Testis (tissue), 3 donors: ENCODE data around the gene MAP3K7CL. TPM values are rescaled to one million over a fixed set of nuclear protein-coding genes. Genes with fewer than 3 reads are reported as not detected.
A peak's percentile ranks its signal among the peaks of the same experiment; 100 is the strongest.

ENCODE experiments used
- DNase-seq: peaks from one replicate; pipeline ENCODE4 v3.0.0-alpha.2; 2019
- H3K27ac ChIP-seq, 2 donors: fragments of 200-600 bp; sonication (generic); one replicate each; pipeline ENCODE4 v1.5.1; 2019
- H3K27me3 ChIP-seq: fragments of 200-600 bp; sonication (generic); one replicate; pipeline ENCODE4 v1.5.1; 2019
- H3K36me3 ChIP-seq: fragments of 200-600 bp; sonication (generic); one replicate; pipeline ENCODE4 v1.5.1; 2017; ENCODE audit warnings: low read depth; ENCODE audit errors: missing control alignments
- H3K4me1 ChIP-seq: fragments of 200-600 bp; sonication (generic); one replicate; pipeline ENCODE4 v1.5.1; 2019
- H3K4me3 ChIP-seq, 2 donors: fragments of 200-600 bp; sonication (generic); one replicate each; pipeline ENCODE4 v1.5.1; 2017 to 2019
- H3K9me3 ChIP-seq: fragments of 200-600 bp; sonication (generic); one replicate; pipeline ENCODE4 v1.5.1; 2017
- POLR2A ChIP-seq: fragments of 450-650 bp; IDR thresholded peaks from one replicate; pipeline ENCODE4 v1.6.1; 2017; ENCODE audit warnings: antibody characterized with exemption, mild to moderate bottlenecking, moderate library complexity
- WGBS, 2 donors: methylation state at CpG; one replicate each; pipeline ENCODE4 v1.1.5; 2018; 5-methylcytosine and 5-hydroxymethylcytosine counted together
- intact Hi-C: fragments of 100-400 bp; cut with DNase I; formaldehyde crosslinking; loops from one replicate; pipeline ENCODE4 v1.15.1; 2023; ENCODE audit warnings: low total_unique reads
- polyA plus RNA-seq: library from polyadenylated mRNA; stranded (reverse); fragments of 350-450 nt; fragmentation: Illumina TruSeq; extraction: RNeasy Lipid Tissue Mini Kit (QIAGEN cat#74804); gene quantifications from one replicate; pipeline ENCODE4 v1.2.3, GENCODE V29; 2014; ENCODE audit warnings: low read depth, low replicate concordance; ENCODE audit not compliant: insufficient read depth
- total RNA-seq, 2 donors: library from RNA; depleted of rRNA; stranded (reverse); fragments of >200 nt; gene quantifications; one replicate each; pipeline ENCODE4 v1.2.3, GENCODE V29; 2016
- TF ChIP-seq, protein P1 (sequence below), 3 experiments: fragments of 450-650 bp in 2 of 3; fragments of 200-600 bp in 1 of 3; sonication (generic) in 1 of 3; IDR thresholded peaks; one replicate each; pipeline ENCODE4 v1.5.1; 2016 to 2019; ENCODE audit warnings: antibody characterized with exemption in 3 of 3, mild to moderate bottlenecking in 2 of 3, moderate library complexity in 1 of 3

Gene MAP3K7CL
- total and polyA plus RNA-seq, 3 donors from 2014 or later: 9.9 to 16.1 (median 15.3) TPM

DNA sequence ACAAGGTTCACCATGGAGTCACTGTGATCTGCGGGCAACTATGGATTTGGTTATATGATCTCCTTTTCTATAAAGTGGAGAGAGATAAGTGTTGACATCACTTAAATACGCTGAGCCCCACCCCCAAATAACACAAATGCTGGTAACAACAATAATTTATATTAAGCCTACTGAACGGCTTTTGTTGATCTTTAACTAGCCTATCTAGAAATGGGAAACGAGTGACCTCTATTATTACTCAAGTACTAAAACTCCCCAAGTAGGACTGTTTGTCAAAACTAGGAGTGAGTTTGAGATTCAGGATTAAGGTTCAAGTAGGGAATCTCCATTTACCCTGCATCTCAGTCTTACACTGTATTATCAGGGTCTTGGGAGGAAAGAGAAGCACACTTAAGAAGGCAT is 52.2 kb downstream of the MAP3K7CL start:
- TF ChIP-seq POLR2A: no peak
- TF ChIP-seq, protein P1, sequence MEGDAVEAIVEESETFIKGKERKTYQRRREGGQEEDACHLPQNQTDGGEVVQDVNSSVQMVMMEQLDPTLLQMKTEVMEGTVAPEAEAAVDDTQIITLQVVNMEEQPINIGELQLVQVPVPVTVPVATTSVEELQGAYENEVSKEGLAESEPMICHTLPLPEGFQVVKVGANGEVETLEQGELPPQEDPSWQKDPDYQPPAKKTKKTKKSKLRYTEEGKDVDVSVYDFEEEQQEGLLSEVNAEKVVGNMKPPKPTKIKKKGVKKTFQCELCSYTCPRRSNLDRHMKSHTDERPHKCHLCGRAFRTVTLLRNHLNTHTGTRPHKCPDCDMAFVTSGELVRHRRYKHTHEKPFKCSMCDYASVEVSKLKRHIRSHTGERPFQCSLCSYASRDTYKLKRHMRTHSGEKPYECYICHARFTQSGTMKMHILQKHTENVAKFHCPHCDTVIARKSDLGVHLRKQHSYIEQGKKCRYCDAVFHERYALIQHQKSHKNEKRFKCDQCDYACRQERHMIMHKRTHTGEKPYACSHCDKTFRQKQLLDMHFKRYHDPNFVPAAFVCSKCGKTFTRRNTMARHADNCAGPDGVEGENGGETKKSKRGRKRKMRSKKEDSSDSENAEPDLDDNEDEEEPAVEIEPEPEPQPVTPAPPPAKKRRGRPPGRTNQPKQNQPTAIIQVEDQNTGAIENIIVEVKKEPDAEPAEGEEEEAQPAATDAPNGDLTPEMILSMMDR (IDR thresholded peaks at IDR 0.05): no peak
- Histone ChIP-seq H3K27ac (peak overlapping the region; percentile 73 to 75), H3K9me3 (no peaks in the 10 kb centered on the region), H3K36me3 (no peaks in the 10 kb centered on the region), H3K4me1 (peaks cover 10% of the 10 kb centered on the region), H3K27me3 (no peaks in the 10 kb centered on the region), H3K4me3 (no peak overlapping the region)
- WGBS, 2 donors: 67 to 79% methylated on average over 4 of the region's 4 CpGs
- DNase-seq: no peak
- intact Hi-C loops: no loop called here

DNA sequence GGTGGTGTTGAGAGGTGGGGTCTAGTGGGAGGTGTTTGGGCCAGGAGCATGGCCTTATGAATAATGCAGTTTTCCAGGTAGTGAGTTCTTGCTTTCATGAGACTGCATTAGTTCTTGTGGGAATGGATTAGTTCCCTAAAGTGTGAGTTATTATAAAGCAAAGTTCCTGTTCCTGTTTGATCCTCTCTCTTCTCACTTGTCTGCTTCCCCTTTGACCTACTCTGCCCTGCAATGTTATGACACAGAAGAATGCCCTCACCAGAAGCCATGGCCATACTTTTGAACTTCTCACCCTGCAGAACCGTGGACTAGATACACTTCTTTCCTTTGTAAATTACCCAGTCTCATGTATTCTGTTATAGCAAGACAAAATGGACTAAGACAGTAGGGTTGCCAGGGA is 53.6 kb downstream of the MAP3K7CL start:
- no peak overlapping the region for H3K27ac ChIP-seq
- DNase-seq: no peak
- no peaks in the 10 kb centered on the region for H3K36me3 ChIP-seq
- intact Hi-C loops: no loop called here
- WGBS, 2 donors: 80 to 85% methylated on average over 1 of the region's 1 CpG
- H3K9me3 ChIP-seq: no peaks in the 10 kb centered on the region
- H3K27me3 ChIP-seq: no peaks in the 10 kb centered on the region
- TF ChIP-seq, protein P1 (IDR thresholded peaks at IDR 0.05): no peak
- TF ChIP-seq POLR2A: no peak
- peaks cover 10% of the 10 kb centered on the region for H3K4me1 ChIP-seq
- no peak overlapping the region for H3K4me3 ChIP-seq

DNA sequence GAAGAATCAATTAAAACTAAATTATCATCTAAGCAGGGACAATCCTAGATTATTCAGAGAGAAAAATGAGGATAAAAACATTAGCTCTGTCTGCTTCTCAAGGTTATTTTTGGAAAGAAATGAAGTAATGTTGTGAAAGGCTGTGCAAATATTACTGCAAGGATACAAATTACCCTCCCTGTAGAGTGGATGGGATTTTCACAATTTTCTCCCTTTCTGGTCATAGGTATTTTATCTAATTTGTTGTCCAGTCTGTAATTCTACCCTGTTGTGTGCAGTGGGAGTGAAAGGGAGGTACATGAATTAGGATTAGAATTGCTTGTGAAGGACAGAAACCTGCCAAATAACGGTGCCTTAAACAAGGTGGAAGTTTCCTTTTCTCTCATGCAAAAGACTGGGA is 54.7 kb downstream of the MAP3K7CL start:
- peaks cover 10% of the 10 kb centered on the region for H3K4me1 ChIP-seq
- 62 to 100% methylated on average over 1 of the region's 1 CpG for WGBS, 2 donors
- intact Hi-C loops: no loop called here
- no peak overlapping the region for H3K4me3 ChIP-seq
- no peaks in the 10 kb centered on the region for H3K9me3 ChIP-seq
- TF ChIP-seq, protein P1 (IDR thresholded peaks at IDR 0.05): no peak
- no peak for TF ChIP-seq POLR2A
- no peak overlapping the region for H3K27ac ChIP-seq
- no peak for DNase-seq
- no peaks in the 10 kb centered on the region for H3K36me3 ChIP-seq
- no peaks in the 10 kb centered on the region for H3K27me3 ChIP-seq

DNA sequence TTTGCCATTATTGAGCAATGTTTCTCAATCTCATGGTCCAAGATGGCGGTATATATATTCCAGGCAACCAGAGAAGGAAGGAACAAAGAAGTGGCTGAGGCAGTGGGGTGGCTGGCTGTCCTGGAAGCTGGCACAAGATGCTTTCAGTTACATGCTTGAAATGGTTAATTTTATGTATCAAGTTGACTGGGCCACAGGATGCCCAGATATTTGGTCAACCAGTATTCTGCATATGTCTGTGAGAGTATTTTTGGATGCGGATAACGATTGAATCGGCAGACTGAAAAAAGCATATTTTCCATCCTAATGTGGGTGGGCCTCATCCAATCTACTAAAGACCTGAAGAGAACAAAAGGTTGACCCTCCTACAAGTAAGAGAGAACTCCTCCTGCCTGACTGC is 55.2 kb downstream of the MAP3K7CL start:
- Histone ChIP-seq H3K27ac (no peak overlapping the region), H3K4me1 (peaks cover 10% of the 10 kb centered on the region), H3K9me3 (no peaks in the 10 kb centered on the region), H3K36me3 (no peaks in the 10 kb centered on the region), H3K4me3 (no peak overlapping the region), H3K27me3 (no peaks in the 10 kb centered on the region)
- no peak for DNase-seq
- intact Hi-C loops: no loop called here
- TF ChIP-seq, protein P1 (IDR thresholded peaks at IDR 0.05): no peak
- TF ChIP-seq POLR2A: no peak
- WGBS, 2 donors: 72 to 73% methylated on average over 4 of the region's 4 CpGs

DNA sequence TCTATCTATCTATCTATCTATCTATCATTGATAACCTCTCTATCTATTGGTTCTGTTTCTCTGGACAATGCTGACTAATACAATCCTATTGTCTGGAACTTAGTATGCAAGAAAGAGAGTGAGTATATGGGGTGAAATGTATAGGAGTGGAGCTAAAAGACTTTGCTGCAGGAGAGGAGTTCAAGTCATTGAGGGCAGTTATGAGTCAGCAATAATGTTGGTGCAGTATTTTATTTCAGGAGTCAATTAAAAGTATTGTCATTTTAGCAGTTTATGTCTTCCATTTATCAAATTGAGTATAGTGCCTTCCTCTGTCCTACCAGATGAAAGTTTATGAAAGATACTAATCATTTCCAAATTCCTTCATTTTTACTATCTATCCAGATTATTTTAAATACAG is 55.8 kb downstream of the MAP3K7CL start:
- TF ChIP-seq, protein P1 (IDR thresholded peaks at IDR 0.05): no peak
- TF ChIP-seq POLR2A: no peak
- Histone ChIP-seq H3K4me3 (no peak overlapping the region), H3K27me3 (no peaks in the 10 kb centered on the region), H3K9me3 (no peaks in the 10 kb centered on the region), H3K4me1 (peaks cover 10% of the 10 kb centered on the region), H3K36me3 (no peaks in the 10 kb centered on the region), H3K27ac (no peak overlapping the region)
- DNase-seq: no peak
- intact Hi-C loops: no loop called here
